IPS DF 19.7 (cell line): ENCODE data around the gene IQGAP1.
"Not testable (repeated sequence)": the region's sequence is repeated elsewhere in the genome, so short reads cannot be mapped to it uniquely, and the experiment has no call there.

Experiments used
- DNase-seq: peaks from one replicate; pipeline ENCODE4 v3.0.0-alpha.2; 2013; ENCODE audit warnings: low read depth, low spot score

Gene IQGAP1

DNA sequence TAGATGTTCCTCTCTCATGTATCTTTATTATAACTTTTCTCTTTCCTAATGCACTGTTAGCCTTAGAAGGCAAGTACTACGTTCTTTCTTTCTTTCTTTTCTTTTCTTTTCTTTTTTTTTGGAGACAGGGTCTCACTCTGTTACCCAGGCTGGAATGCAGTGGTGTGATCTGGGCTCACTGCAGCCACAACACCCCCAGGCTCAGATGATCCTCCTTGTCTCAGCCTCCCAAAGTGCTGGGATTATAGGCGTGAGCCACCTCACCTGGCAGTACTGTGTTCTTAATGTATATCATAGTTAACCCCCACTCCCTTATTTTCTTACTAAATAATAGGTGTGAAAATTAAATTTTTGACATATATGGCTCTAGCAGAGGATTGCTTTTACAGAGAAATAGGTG is 23.1 kb downstream of the IQGAP1 start:
- no peak for DNase-seq

DNA sequence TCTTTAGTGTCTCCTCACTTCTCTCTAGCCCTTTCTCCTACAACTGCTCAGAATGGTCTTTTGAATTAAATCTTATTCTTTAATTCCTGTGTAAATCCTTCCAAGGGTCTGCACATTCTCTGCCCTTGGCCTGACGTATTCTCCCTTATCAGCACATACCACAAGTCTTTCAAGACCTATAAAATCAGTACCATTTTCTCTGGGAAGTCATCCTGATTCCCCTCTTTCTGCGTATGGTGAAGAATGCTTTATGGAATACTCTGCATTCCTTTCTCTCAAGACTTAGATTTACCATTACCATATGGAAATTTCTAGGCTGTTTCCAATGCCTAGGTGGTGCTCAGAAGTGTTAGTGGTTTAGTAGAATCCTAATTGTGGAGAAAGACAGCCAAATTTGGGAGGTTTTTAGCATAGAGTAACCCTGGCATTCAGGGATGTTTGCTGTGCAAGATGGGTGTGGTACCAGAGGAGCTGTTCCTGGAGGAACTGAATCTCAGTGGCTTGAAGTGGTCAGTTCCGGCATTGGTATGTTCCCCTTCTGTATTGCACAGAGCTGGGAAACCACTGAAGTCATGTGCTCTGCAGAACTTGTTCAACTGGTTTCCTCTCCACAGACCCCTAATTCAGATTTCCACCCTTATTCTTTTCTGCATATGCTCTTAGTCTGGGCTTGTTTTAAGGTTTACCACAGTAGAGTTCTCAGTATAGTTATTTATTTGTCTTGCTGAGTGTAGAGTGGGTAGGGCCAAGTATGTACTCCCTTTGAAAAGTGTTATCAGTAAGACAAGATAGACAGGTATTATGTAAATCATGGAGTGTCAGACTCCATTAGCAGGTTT is 24.5 kb downstream of the IQGAP1 start:
- peak; percentile 68 for DNase-seq

DNA sequence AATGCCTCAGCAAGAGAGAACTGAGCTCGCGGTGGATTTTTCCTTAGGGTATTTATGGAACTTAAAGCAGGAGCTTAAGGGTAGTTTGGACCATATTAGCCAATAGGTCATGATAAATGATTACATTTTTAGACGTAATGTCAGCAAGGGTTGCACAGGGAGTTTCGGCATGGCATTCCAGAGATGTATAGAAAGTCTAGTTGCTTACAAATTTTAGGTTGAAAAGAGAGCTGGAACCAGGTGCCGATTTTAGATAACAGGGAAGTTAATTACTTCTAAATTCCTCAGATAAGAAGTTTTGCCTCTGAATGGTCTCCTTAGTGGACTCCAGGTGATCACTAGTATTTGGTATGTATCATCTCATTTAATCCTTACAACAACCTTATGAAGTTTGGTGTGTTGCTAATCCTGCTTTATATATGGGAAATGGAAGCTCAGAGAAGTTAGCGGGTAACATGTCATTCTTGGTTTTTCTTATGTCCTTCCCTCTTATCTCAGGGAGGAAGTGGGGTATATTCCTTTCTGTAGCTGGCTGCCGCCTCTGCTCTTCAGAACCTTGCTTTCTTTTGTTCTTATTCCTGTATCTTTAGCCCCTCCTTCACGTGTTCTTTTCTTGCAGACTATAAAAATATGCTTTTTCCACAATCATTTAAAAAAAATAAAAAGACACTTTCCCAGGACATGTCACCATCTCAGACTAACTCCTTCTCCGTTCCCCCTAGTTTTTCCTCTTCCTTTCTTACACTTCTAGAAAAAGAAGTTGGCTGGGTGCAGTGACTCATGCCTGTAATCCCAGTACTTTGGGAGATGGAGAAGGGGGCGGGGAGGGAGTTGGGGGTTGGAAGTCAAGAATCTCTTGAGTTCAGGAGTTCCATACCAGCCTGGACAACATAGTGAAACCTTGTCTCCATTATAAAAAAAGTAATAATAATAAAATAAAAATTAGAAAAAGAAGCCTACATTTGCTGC is 25.7 kb downstream of the IQGAP1 start:
- DNase-seq = no peak

DNA sequence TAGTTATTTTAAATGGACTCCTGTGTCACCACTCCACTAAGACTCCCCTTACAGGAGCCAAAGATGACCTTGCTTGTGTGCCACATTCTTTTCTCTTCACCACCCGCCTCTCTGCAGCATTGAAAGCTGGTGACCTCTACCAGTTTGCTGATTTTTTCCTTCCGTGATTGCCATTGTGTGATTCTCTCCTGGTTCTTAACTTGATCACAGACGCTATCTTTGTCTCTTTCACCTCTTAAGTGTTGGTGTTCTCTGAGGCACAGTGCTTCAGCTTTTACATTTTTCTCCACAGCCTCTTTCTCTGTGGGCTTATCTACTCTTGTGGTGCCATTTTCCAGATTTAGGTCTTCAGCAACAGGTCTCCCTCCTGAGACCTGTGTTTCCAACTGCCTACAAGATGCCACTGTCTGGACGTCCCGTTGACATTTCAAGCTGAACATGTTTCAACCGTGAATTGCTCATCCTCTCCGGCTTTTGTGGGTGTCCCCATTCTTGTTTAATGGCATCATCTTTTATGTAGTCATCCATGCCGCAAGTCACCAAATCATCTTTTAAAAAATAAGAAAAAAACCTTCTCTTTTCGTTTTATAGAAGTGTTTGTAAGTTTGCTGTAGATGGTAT is 26.5 kb downstream of the IQGAP1 start:
- no peak for DNase-seq

DNA sequence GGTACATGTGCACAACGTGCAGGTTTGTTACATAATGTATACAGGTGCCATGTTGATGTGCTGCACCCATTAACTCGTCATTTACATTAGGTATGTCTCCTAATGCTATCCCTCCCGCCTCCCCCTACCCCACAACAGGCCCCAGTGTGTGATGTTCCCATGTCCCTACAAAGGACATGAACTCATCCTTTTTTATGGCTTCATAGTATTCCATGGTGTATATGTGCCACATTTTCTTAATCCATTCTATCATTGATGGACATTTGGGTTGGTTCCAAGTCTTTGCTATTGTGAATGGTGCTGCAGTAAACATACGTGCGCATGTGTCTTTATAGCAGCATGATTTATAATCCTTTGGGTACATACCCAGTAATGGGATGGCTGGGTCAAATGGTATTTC is 28.0 kb downstream of the IQGAP1 start:
- not testable (repeated sequence) for DNase-seq

DNA sequence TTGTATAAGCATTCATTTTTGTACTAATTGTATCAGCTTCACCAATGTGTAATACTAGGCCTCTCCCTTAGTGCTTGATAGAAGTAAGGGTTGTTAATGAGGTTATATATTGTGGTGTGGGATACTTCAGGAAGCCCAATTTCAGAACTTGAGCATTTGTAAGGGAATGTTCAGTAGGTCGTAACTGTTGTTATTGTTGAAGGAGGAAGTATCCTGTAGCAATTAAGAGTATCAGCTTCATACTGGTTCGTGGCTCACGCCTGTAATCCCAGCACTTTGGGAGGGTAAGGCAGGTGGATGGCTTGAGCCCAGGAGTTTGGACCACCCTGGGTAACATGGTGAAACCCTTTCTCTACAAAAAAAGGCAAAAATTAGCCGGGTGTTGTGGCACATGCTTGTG is 30.6 kb downstream of the IQGAP1 start:
- DNase-seq = no peak

DNA sequence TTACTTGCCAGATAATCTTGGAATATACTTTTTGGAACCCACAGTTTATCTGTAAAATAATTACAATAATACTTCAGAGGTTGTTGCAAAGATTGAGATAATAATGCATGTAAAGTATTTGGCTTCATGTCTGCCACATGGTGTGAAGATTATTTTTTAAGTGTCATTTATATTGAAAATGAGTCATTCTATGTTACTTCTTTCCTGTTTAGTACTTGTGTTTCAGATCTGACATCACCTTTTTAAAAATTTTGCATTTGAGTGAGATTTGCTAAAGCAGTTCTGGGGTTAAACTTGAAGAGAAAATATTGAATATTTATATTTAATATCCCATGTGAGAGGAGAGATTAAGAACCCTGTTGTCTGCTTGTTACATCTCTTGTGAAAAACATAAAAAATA is 31.2 kb downstream of the IQGAP1 start:
- no peak for DNase-seq

DNA sequence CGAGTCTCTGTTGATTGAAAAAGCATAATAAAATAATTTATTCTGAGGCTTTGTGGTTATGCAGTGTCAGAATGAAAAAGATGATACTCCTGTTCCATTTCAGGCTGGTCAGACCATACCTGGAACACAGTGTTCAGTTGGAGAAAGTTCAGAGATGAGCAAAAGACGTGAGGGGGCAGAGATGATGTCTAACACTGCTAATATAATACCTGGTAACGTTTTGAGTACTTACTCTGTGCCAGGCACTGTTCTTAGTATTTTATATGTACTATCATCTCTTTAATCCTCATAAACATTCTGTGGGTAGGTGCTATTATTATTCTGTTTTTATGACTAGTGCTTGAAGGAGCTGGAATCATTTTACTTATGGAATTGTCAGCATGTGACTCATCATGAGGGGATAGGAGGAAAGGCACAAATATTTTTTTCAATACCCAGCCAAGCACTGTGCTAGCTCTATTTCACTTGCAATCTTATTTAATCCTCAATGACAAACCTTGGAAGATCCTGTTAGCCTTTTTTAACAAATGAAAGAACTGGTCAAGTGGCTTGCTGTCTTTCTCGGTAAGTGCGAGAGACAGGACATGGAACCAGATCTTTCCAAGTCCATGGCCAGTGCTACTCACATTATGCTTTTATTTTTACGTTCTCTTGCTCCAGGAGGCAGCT is 31.8 kb downstream of the IQGAP1 start:
- no peak for DNase-seq

DNA sequence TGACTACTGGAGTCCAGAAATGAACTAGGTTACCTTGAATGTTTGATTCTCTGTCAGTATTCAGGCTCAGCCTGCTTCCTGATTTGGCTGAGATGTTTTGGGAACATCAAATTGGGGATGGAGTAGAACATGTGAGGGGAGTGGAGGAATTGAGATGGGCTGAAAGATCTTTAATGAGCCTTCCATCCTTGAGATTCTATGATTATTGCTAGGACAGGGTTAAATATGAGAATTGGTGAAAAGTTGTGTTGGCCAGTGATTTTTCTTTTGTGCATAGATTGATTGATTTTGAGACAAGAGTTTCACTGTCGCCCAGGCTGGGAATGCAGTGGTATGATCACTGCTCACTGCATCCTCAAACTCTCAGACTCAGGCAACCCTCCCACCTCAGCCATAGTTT is 32.4 kb downstream of the IQGAP1 start:
- DNase-seq = no peak

DNA sequence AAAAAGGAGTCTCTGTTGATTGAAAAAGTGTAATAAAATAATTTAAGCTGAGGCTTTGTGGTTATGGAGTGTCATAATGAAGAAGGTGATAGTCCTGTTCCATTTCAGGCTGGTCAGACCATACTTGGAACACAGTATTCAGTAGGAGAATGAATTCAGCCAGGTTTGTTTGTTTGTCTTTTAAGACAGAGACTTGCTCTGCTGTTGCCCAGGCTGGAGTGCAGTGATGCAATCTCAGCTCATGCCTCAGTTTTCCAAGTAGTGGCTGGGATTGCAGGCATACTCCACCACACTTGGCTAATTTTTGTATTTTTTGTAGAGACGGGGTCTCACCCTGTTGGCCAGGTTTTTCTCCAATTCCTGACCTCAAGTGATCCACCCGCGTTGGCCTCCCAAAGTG is 33.5 kb downstream of the IQGAP1 start:
- no peak for DNase-seq

DNA sequence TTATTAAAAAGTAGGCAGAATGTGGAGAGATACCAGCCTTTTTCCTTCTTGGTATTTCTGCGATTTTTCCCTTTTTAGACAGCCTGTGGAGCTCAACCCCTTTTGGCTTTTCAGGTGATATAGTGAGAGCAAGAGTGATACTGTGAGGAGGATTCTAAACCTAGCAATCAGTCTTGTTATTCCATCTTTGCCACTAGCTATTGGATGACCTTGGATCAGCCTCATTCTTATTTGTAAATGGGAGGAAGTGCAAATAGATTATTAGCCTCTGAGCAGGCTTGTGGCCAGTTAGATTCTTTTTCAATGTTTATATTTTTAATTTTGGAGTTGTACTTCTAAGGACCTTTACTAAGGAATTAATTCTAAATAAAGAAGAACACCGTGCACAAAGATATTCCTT is 34.0 kb downstream of the IQGAP1 start:
- DNase-seq = no peak

DNA sequence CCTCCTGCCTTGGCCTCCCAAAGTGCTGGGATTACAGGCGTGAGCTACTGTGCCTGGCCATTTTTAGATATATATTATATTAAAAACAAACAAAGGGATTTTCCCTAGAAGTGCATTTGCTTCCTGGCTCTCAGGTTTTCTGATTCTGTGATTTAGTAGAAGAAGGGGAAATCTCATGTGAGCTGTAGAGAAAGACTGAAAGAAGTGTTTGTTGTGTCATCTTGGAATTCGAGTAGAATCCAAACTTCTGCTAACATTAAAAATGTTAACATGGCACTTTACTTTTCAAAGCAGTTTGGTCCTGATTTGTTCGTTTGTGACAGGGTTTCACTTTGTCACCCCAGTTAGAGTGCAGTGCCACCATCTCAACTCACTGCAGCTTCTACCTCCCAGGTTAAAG is 34.9 kb downstream of the IQGAP1 start:
- no peak for DNase-seq

DNA sequence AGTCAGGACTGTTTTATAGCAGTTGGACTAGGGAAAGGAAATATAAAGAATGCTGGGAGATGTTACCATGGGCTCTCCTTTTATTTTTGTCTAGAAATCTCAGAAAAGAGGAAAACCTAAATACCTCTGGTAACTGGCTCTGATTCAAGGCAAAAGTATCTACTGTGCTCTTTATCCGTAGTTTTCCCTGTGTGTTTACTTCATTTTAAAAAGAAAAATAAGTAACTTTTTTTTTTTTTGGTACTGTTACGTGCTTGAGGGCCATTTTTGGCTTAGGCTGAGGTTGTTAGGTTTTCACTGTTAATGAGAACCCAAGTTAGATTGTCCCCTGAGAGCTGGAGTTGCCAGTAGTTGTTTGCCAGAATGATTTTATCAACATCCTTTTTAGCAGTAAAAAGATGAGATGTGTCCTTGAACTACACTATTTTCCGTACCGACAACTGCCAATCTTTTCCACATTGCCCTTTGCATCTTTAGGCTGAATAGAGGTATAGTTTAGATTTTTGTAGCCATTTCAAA is 35.8 kb downstream of the IQGAP1 start:
- no peak for DNase-seq

DNA sequence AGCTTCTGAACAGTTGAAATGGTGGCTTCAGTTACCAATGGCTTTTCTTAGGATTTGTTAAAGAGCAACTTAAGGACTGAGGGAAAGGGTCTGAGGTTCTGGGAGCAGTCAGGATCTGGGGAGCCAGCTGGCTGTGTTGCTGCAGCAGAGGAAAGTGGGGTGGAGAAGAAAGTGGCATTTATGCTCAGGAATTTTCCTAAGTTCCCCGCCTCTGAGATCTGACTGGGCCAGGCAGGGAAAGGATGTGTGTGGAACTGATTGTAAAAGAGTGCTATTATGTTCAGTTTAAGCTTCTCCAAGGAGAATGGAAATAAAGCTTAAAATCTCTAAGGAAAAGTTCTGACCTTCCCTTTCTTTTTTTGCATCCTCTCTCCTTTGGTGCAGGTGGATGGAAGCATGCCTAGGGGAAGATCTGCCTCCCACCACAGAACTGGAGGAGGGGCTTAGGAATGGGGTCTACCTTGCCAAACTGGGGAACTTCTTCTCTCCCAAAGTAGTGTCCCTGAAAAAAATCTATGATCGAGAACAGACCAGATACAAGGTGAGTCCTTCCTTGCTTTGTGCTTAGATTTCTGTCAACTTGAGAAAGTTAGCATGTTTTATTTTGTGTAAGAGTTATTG is 37.8 kb downstream of the IQGAP1 start:
- DNase-seq = no peak

DNA sequence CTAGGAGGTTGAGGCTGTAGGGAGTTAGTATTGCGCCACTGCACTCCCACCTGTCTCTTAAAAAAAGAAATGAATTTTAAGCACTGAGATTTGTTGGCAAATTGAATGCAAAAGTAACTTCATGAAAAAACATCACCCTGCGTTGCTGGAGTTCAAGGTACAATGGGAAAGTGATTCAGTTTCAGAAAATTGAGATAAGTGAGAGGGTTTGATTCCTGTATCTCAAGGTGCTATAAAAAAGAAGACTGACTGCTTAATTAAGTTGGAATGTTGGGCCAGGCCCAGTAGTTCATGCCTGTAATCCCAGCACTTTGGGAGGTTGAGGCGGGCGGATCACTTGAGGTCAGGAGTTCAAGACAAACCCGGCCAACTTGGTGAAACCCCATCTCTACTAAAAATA is 39.1 kb downstream of the IQGAP1 start:
- no peak for DNase-seq

DNA sequence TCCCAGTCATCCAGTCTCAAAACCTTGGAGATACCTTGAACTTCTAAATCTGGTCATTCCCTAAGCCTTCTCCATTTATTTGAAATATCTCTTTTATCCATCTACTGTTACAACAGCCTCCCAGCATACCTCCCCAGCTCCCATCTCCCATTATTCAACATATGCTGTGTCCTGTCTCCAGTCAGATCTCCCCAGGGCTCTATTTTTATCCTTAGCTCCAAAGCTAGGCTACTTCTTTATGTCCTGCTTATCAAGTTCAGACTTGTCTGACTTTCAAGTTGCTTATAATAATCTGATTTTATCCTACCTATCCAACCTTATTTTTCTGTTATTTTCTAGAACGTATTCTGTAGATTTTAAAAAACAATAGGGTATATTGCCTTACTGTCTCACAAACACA is 44.2 kb downstream of the IQGAP1 start:
- no peak for DNase-seq

DNA sequence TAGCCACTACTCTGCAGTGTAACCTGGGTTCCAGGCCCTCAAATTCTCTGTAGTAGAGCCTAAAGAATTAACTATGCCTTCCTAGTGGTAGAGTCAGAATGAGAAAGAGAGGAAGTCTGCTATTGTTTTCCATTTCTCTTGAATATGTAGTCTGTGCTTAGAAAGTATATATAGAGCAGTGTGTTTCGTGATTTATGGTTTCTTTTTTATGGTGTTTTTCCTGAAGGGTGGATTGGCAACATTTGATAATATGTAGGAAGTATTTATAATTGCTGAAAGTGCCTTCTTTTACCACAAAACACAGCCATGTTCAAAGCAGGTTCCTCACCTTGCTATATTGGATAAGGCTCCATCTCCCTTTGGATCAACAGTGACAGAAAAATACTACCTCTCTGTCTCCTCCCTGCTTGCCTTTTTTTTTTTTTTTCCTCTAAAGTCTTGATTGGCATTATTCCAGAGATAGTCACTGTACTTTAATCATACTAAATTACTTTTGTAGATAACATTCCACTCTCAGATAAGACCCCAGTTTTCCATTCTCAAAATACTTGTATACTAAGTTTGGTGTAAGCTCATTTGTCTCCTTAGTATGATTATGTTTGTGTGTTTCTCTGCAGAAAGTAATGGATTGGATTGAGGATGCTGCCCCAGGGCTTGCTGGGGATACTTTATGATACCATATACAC is 47.8 kb downstream of the IQGAP1 start:
- no peak for DNase-seq

DNA sequence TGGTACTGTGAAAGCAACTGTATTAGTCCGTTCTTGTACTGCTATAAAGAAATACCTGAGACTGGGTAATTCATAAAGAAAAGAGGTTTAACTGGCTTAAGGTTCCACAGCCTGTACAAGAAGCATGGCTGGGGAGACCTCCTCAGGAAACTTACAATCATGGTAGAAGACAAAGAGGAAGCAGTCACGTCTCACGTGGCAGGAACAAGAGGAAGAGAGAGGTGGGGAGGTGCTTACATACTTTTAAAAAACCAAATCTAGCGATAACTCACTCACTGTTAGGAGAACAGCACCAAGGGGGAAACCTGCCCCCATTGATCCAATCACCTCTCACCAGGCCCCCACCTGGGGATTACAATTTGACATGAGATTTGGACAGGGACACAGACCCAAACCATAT is 48.9 kb downstream of the IQGAP1 start:
- no peak for DNase-seq

DNA sequence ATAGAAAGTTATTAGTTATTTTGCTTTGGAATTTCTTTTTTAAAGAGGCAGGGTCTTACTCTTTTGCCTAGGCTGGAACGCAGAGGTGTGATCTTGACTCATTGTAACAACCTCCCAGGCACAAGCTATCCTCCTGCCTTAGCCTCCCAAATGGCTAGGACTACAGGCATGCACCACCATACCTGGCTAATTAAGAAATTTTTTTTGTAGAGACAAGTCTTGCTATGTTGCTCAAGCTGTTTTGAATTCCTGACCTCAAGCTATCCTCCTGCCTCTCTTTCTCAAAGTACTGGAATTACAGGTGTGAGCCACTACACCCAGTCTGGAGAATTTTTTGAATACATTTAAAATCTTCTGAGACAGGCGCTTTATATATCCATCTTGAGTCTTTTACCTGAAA is 49.5 kb downstream of the IQGAP1 start:
- no peak for DNase-seq

DNA sequence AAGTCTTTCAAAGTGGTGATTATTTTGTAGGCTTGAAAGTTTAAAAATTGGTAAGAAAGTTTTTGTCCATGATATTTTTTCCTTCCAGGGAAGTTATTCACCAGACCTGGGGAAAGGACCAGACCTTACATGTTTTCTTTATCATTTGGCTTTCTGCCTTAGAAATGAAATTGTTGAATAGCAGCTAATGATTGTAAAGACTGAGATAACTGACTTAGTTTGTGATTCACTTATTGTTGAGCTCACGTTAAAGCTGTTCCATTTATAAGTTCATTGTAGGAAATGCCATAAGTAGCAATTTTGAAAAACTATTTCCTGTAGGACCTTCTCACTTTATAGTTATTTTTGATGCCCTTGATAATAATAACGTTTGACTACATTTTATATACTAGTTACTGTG is 51.9 kb downstream of the IQGAP1 start:
- DNase-seq = no peak
